ENCODE results near the gene CYP2C19.

- TF ChIP-seq TAF1 (conservative IDR thresholded peaks at IDR 0.05) (peak; percentile 34), CTCF (IDR thresholded peaks at IDR 0.05; ENCODE audit: low read depth, low read length, missing input control) (no peak), JUND (IDR thresholded peaks at IDR 0.05) (no peak), REST (IDR thresholded peaks at IDR 0.05) (no peak)
- TF ChIP-seq, protein P1, sequence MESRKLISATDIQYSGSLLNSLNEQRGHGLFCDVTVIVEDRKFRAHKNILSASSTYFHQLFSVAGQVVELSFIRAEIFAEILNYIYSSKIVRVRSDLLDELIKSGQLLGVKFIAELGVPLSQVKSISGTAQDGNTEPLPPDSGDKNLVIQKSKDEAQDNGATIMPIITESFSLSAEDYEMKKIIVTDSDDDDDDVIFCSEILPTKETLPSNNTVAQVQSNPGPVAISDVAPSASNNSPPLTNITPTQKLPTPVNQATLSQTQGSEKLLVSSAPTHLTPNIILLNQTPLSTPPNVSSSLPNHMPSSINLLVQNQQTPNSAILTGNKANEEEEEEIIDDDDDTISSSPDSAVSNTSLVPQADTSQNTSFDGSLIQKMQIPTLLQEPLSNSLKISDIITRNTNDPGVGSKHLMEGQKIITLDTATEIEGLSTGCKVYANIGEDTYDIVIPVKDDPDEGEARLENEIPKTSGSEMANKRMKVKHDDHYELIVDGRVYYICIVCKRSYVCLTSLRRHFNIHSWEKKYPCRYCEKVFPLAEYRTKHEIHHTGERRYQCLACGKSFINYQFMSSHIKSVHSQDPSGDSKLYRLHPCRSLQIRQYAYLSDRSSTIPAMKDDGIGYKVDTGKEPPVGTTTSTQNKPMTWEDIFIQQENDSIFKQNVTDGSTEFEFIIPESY (IDR thresholded peaks at IDR 0.05): no peak
These were observed at the start of gene CYP2C19 for GRCh38 chr10:94762393-94762792.
